Right cardiac atrium (tissue), 5 donors: ENCODE data around the gene CNKSR2. TPM values are rescaled to one million over a fixed set of nuclear protein-coding genes. Genes with fewer than 3 reads are reported as not detected.

Experiments
- ATAC-seq, 2 donors: fragments of 200-7000 bp; cut with Tn5 transposase; one replicate each; pipeline versions ENCODE4 v1.8.0 to v1.9.1; 2020; ENCODE audit warnings: moderate library complexity in 2 of 2, mild to moderate bottlenecking in 1 of 2
- DNase-seq, 3 donors: peaks; one replicate each; pipeline ENCODE4 v3.0.0-alpha.2; 2020
- H3K27ac ChIP-seq: one replicate; pipeline ENCODE4 v1.5.1; 2013; ENCODE audit warnings: mild to moderate bottlenecking, low read length, control low read depth, moderate library complexity
- H3K27me3 ChIP-seq: one replicate; pipeline ENCODE4 v1.6.1; 2013; ENCODE audit not compliant: control insufficient read depth, insufficient read depth
- H3K4me1 ChIP-seq: one replicate; pipeline ENCODE4 v1.6.1; 2013; ENCODE audit warnings: low read length; ENCODE audit not compliant: control insufficient read depth, insufficient read depth
- H3K4me3 ChIP-seq: one replicate; pipeline ENCODE4 v1.5.1; 2013; ENCODE audit warnings: low read length, control low read depth
- H3K9me3 ChIP-seq: one replicate; pipeline ENCODE4 v1.6.1; 2013; ENCODE audit warnings: low read length; ENCODE audit not compliant: control insufficient read depth
- WGBS: extraction: QIAGEN DNeasy Blood & Tissue Kit; methylation state at CpG from one replicate; pipeline ENCODE4 v1.1.7; 2013; 5-methylcytosine and 5-hydroxymethylcytosine counted together
- intact Hi-C, 4 donors: fragments of 100-400 bp; cut with DNase I; formaldehyde crosslinking; loops; one replicate each; pipeline versions ENCODE4 v1.11.0 to v1.14.0; 2022 to 2023
- polyA plus RNA-seq: library from polyadenylated mRNA; stranded (reverse); fragments of 200-250 nt; gene quantifications from one replicate; pipeline ENCODE4 v1.2.3, GENCODE V29; 2013
- total RNA-seq, 4 donors: library from RNA; stranded (reverse); fragmentation: NEBNext Ultra II Directional; extraction: Animal tissue kit (Norgen Biotek cat#: 25700); gene quantifications; one replicate each; pipeline ENCODE4 v1.2.1, GENCODE V29; 2021
- donor health status: healthy with polysubstance abuse.
- donor health status: DM: no; HTN: yes; CAD: no.
- donor health status: DM: no; HTN: no; CAD: no.
- donor health status: DM: no; HTN: yes; CAD: no; lungs with severe emphysema.
- donor health status: DM: yes; HTN: yes; CAD: no.

CNKSR2 gene
- total and polyA plus RNA-seq, 5 donors = 0.38 to 1.1 (median 0.51) TPM

GRCh38 chrX:21674430-21675186 is 300.4 kb downstream of the CNKSR2 start:
- no peaks in the 10 kb centered on the region for H3K4me1 ChIP-seq
- WGBS = 86% methylated on average over 4 of the region's 4 CpGs
- ATAC-seq = no peak
- intact Hi-C loops = no loop called here
- H3K9me3 ChIP-seq = no peaks in the 10 kb centered on the region
- DNase-seq = no peak
- no peaks in the 10 kb centered on the region for H3K27me3 ChIP-seq
- H3K27ac ChIP-seq = no peak overlapping the region
- no peak overlapping the region for H3K4me3 ChIP-seq

DNA sequence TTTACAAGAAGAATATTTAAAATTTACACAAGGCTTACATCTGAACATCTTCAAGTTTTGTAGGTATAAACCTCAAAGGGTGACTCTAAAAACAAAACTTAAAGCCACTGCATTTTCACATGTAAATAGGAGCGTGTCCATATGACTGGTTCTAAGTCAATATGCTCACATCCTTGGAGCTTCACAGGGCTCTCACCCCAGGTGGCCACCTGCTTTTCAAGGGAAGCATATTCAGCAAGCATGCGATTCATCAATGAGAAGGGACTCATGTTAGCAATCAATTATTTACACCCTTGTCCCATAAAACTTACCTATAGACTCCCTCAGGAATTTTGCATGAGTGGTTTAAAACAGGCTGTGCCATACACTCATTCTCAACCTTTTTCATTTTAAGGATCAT is 301.7 kb downstream of the CNKSR2 start:
- no peak for DNase-seq
- no peak overlapping the region for H3K4me3 ChIP-seq
- intact Hi-C loops = no loop called here
- H3K9me3 ChIP-seq = no peaks in the 10 kb centered on the region
- H3K4me1 ChIP-seq = no peaks in the 10 kb centered on the region
- 62% methylated on average over 2 of the region's 2 CpGs for WGBS
- H3K27me3 ChIP-seq = no peaks in the 10 kb centered on the region
- H3K27ac ChIP-seq = no peak overlapping the region
- no peak for ATAC-seq

DNA sequence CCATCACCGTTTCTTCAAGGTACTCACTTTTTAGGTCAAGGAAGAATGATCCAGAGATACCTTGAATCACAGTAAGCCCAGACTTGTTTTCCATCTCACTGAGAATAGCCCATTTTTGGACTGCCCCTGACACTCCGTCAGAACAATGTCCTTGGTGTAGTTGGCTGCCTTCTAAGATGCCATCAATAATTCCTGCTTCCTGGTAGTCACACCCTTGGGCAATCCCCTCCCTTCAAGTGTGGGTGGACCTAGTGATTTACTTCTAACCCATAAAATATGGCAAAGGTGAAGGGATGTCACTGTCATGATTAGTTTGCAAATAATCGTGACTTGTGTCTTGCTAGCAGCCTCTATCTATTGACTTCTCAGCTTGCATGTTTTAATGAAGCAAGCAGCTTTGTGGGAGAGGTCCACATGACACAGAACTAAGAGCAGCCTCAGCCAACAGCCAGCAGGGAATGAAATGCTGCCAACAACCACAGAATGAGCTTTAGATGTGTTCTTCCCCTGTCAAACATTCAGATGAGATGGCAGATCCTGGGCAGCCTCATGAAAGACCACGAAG is 303.9 kb downstream of the CNKSR2 start:
- Histone ChIP-seq H3K4me1 (no peaks in the 10 kb centered on the region), H3K27me3 (no peaks in the 10 kb centered on the region), H3K27ac (no peak overlapping the region), H3K4me3 (no peak overlapping the region), H3K9me3 (no peaks in the 10 kb centered on the region)
- 78% methylated on average over 4 of the region's 4 CpGs for WGBS
- intact Hi-C loops = no loop called here
- DNase-seq (no peak), ATAC-seq (no peak)

DNA sequence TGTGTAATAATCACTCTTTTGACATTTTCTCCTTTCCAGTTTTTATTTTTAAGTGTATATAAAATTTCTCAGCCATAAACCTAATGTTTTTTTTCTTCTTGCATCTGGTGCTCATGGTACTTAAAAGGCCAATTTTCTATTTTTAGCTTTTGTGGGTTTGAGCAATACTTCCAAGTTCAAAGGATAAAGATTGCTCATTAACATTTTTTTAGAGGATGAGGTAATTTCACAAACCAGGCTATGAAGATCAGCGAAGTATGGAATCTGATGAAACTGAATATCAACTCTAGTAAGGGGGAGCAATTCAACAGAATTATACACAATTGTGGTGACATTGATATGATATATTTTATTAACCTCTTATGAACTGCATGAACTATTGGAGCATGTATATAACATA is 309.7 kb downstream of the CNKSR2 start:
- intact Hi-C loops = no loop called here
- no peak overlapping the region for H3K27ac ChIP-seq
- DNase-seq (no peak), ATAC-seq (no peak)
- no peaks in the 10 kb centered on the region for H3K27me3 ChIP-seq
- H3K4me1 ChIP-seq = no peaks in the 10 kb centered on the region
- WGBS = 59% methylated on average over 1 of the region's 1 CpG
- no peaks in the 10 kb centered on the region for H3K9me3 ChIP-seq
- H3K4me3 ChIP-seq = no peak overlapping the region

- WGBS = 89% methylated on average over 3 of the region's 3 CpGs
- no peaks in the 10 kb centered on the region for H3K27me3 ChIP-seq
- H3K4me3 ChIP-seq = no peak overlapping the region
- no peaks in the 10 kb centered on the region for H3K9me3 ChIP-seq
- H3K27ac ChIP-seq = no peak overlapping the region
- no peaks in the 10 kb centered on the region for H3K4me1 ChIP-seq
- ATAC-seq = no peak
- DNase-seq = no peak
- intact Hi-C loops = no loop called here
Observed at GRCh38 chrX:21691512-21692018, 317.3 kb downstream of the CNKSR2 start.

GRCh38 chrX:21698272-21698671 is 324.1 kb downstream of the CNKSR2 start:
- no peak for DNase-seq
- intact Hi-C loops = no loop called here
- no peak for ATAC-seq
- H3K27ac ChIP-seq = no peak overlapping the region
- 53% methylated on average over 4 of the region's 4 CpGs for WGBS
- no peaks in the 10 kb centered on the region for H3K9me3 ChIP-seq
- H3K27me3 ChIP-seq = no peaks in the 10 kb centered on the region
- H3K4me3 ChIP-seq = no peak overlapping the region
- no peaks in the 10 kb centered on the region for H3K4me1 ChIP-seq

GRCh38 chrX:21699136-21699535 is 324.9 kb downstream of the CNKSR2 start:
- intact Hi-C loops = no loop called here
- Histone ChIP-seq H3K4me1 (no peaks in the 10 kb centered on the region), H3K27ac (no peak overlapping the region), H3K27me3 (no peaks in the 10 kb centered on the region), H3K4me3 (no peak overlapping the region), H3K9me3 (no peaks in the 10 kb centered on the region)
- WGBS = 59% methylated on average over 3 of the region's 3 CpGs
- DNase-seq (no peak), ATAC-seq (no peak)

DNA sequence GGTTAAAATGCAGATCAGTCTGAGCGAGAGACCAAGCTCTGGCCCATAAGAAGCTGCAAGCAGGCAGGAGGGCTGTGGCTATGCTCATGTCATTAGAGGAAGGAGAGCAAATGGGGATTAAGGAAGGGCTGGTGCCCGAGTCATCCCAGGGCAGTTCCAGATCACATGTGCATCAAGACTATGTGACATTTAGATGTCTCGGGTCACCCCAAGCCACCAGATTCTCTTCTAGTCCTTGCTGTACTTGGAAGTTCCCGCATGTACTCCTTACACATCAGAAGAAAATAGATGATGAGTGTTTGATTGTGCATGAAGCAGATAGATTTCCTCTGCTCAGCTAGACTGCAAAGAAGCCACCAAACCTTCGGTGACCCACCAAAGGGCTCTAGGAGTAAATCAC is 326.1 kb downstream of the CNKSR2 start:
- no peak for DNase-seq
- Histone ChIP-seq H3K27ac (no peak overlapping the region), H3K27me3 (no peaks in the 10 kb centered on the region), H3K4me1 (no peaks in the 10 kb centered on the region), H3K9me3 (no peaks in the 10 kb centered on the region), H3K4me3 (no peak overlapping the region)
- intact Hi-C loops = no loop called here
- ATAC-seq = no peak
- 81% methylated on average over 5 of the region's 5 CpGs for WGBS

GRCh38 chrX:21700967-21701366 is 326.7 kb downstream of the CNKSR2 start:
- no peaks in the 10 kb centered on the region for H3K9me3 ChIP-seq
- no peak overlapping the region for H3K4me3 ChIP-seq
- no peaks in the 10 kb centered on the region for H3K27me3 ChIP-seq
- ATAC-seq (no peak), DNase-seq (no peak)
- intact Hi-C loops = no loop called here
- 71% methylated on average over 3 of the region's 3 CpGs for WGBS
- no peaks in the 10 kb centered on the region for H3K4me1 ChIP-seq
- H3K27ac ChIP-seq = no peak overlapping the region

DNA sequence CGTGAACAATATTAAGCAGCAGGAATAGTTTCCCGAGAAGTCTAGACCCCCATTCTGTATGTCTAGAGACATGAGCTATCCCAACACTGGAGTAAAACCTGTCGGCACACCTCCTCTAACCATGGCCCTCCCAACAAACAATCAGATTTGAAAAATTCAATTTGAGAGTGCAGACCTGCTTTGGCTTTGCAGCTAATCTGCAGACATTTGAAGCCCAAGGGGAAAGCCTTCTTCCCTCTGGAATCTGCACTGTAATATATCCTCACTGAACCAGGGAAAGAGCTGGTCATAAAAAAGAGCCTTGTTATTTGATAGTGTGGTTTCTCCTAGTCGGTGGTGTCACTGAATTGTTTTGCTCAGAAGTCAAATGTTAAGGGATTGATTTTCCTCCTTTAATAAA is 328.5 kb downstream of the CNKSR2 start:
- intact Hi-C loops = no loop called here
- 75% methylated on average over 4 of the region's 4 CpGs for WGBS
- ATAC-seq = no peak
- Histone ChIP-seq H3K4me1 (no peaks in the 10 kb centered on the region), H3K27me3 (no peaks in the 10 kb centered on the region), H3K4me3 (no peak overlapping the region), H3K9me3 (no peaks in the 10 kb centered on the region), H3K27ac (no peak overlapping the region)
- DNase-seq = no peak
